ENCODE results near the gene MED12L.

GRCh38 chr3:151085227-151085888 is at the start of gene MED12L:
- TF ChIP-seq, protein P1, sequence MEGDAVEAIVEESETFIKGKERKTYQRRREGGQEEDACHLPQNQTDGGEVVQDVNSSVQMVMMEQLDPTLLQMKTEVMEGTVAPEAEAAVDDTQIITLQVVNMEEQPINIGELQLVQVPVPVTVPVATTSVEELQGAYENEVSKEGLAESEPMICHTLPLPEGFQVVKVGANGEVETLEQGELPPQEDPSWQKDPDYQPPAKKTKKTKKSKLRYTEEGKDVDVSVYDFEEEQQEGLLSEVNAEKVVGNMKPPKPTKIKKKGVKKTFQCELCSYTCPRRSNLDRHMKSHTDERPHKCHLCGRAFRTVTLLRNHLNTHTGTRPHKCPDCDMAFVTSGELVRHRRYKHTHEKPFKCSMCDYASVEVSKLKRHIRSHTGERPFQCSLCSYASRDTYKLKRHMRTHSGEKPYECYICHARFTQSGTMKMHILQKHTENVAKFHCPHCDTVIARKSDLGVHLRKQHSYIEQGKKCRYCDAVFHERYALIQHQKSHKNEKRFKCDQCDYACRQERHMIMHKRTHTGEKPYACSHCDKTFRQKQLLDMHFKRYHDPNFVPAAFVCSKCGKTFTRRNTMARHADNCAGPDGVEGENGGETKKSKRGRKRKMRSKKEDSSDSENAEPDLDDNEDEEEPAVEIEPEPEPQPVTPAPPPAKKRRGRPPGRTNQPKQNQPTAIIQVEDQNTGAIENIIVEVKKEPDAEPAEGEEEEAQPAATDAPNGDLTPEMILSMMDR (conservative IDR thresholded peaks at IDR 0.05): peak; percentile 26; the same call in 1 of the 2 replicates
- TF ChIP-seq EZH2 (IDR thresholded peaks at IDR 0.05; ENCODE audit: low read depth): no peak
